CD4-positive, alpha-beta memory T cell (primary cell): ENCODE results near the gene IGFN1. TPM values are rescaled to one million over a fixed set of nuclear protein-coding genes. Genes with fewer than 3 reads are reported as not detected.

Experiments
- CTCF ChIA-PET: fragments of 350-600 bp; sonication (Branson Sonifier 250); formaldehyde crosslinking; loops from one replicate; lab custom pipeline; 2021; ENCODE audit warnings: inconsistent platforms; ENCODE audit not compliant: partially characterized antibody; lab: Charles Lee
- POLR2A ChIA-PET: fragments of 350-600 bp; sonication (Branson Sonifier 250); formaldehyde crosslinking; loops from one replicate; lab custom pipeline; 2021; ENCODE audit not compliant: partially characterized antibody; lab: Charles Lee
- DNase-seq, 5 donors: peaks; one replicate each; pipeline versions ENCODE4 v3.0.0 to v3.0.0-alpha.2; 2020 to 2022; ENCODE audit warnings: mixed read lengths in 1 of 5
- H3K27ac ChIP-seq: one replicate; pipeline ENCODE4 v1.7.0; 2013; ENCODE audit warnings: low read depth, low read length
- H3K27me3 ChIP-seq: 2 replicates; pipeline ENCODE4 v1.7.0; 2013; ENCODE audit warnings: mild to moderate bottlenecking, low read length, moderate library complexity; ENCODE audit not compliant: insufficient read depth
- H3K36me3 ChIP-seq: 2 replicates; pipeline ENCODE4 v1.7.0; 2013; ENCODE audit warnings: mild to moderate bottlenecking, low read length, moderate library complexity; ENCODE audit not compliant: insufficient read depth
- H3K4me1 ChIP-seq: 2 replicates; pipeline ENCODE4 v1.7.0; 2013; ENCODE audit warnings: mild to moderate bottlenecking, low read length, moderate library complexity; ENCODE audit not compliant: insufficient read depth
- H3K4me3 ChIP-seq, 2 donors: one replicate each; pipeline ENCODE4 v1.7.0; 2013; ENCODE audit warnings: low read length in 2 of 2, mild to moderate bottlenecking in 1 of 2
- H3K9me3 ChIP-seq, 2 donors: one replicate each; pipeline ENCODE4 v1.7.0; 2013; ENCODE audit warnings: low read length in 2 of 2, control low read depth in 1 of 2; ENCODE audit not compliant: control insufficient read depth in 1 of 2
- H3K27ac Mint-ChIP-seq, 7 donors: one replicate each; pipeline ENCODE4 v1.8.0; 2020 to 2021; ENCODE audit warnings: mixed read lengths in 7 of 7, mild to moderate bottlenecking in 6 of 7, inconsistent platforms in 3 of 7, moderate library complexity in 3 of 7
- H3K27me3 Mint-ChIP-seq, 2 donors: one replicate each; pipeline ENCODE4 v1.8.0; 2020 to 2021; ENCODE audit warnings: mixed read lengths in 2 of 2
- H3K36me3 Mint-ChIP-seq, 2 donors: one replicate each; pipeline ENCODE4 v1.8.0; 2020 to 2021; ENCODE audit warnings: mixed read lengths in 2 of 2, inconsistent platforms in 1 of 2, mild to moderate bottlenecking in 1 of 2
- H3K4me1 Mint-ChIP-seq, 4 donors: one replicate each; pipeline ENCODE4 v1.8.0; 2020 to 2021; ENCODE audit warnings: mixed read lengths in 4 of 4, mild to moderate bottlenecking in 1 of 4
- H3K4me3 Mint-ChIP-seq, 8 donors: one replicate each; pipeline ENCODE4 v1.8.0; 2020 to 2021; ENCODE audit warnings: mixed read lengths in 8 of 8, mild to moderate bottlenecking in 7 of 8, moderate library complexity in 6 of 8, inconsistent platforms in 3 of 8
- H3K9me3 Mint-ChIP-seq, 8 donors: one replicate each; pipeline ENCODE4 v1.8.0; 2020 to 2021; ENCODE audit warnings: mixed read lengths in 8 of 8, mild to moderate bottlenecking in 5 of 8, inconsistent platforms in 3 of 8, moderate library complexity in 1 of 8
- intact Hi-C: fragments of 100-400 bp; cut with micrococcal nuclease; formaldehyde crosslinking; loops from one replicate; pipeline ENCODE4 v1.15.1; 2023
- polyA plus RNA-seq, 2 donors: library from polyadenylated mRNA; unstranded; fragments of 300-500 nt; fragmentation: Illumina TruSeq; gene quantifications; one replicate each; pipeline ENCODE4 v1.2.3, GENCODE V29; 2021
- total RNA-seq, 2 experiments: library from RNA; stranded (reverse); gene quantifications; one replicate each; pipeline ENCODE4 v1.2.3, GENCODE V29; 2021

Gene IGFN1
- total and polyA plus RNA-seq, 4 experiments from 2014 or later = not detected

GRCh38 chr1:201153474-201154388 is 36.9 kb upstream of the IGFN1 start:
- H3K27me3 Mint-ChIP-seq = peaks cover 6 to 15% of the 10 kb centered on the region in 2 donors
- ChIA-PET POLR2A (interaction anchor here (1.0 to 1.6 kb wide), 4 partner anchors 18 to 134 kb away, joined by 4 to 8 read pairs (median 6); partner anchors contain the start of gene KIF21B), CTCF (interaction anchor here (0.7 to 2.6 kb wide), 6 partner anchors 17 to 134 kb away, joined by 3 to 11 read pairs (median 4); no protein-coding TSS in a partner anchor)
- peak overlapping the region; percentile 88 to 96 (median 92) for H3K4me3 Mint-ChIP-seq
- H3K27ac Mint-ChIP-seq = peak overlapping the region; percentile 89 to 94 (median 94)
- no peaks in the 10 kb centered on the region for H3K9me3 Mint-ChIP-seq
- no peak for DNase-seq
- H3K9me3 ChIP-seq = no peaks in the 10 kb centered on the region
- peaks cover 21% of the 10 kb centered on the region for H3K4me1 ChIP-seq
- H3K36me3 Mint-ChIP-seq = peaks cover 9 to 24% of the 10 kb centered on the region in 2 donors
- peaks cover 18 to 33% (median 22%) of the 10 kb centered on the region in 4 donors for H3K4me1 Mint-ChIP-seq
- peak overlapping the region; percentile 64 to 73 for H3K4me3 ChIP-seq
- intact Hi-C loops = loop anchor here (1.0 to 5.0 kb wide), 3 partner anchors 17 to 131 kb away; partner anchors contain the start of gene KIF21B
- no peaks in the 10 kb centered on the region for H3K36me3 ChIP-seq
- no peaks in the 10 kb centered on the region for H3K27me3 ChIP-seq
- H3K27ac ChIP-seq = peak overlapping the region; percentile 48

- Mint-ChIP-seq H3K36me3 (peaks cover 9 to 16% of the 10 kb centered on the region in 2 donors), H3K27me3 (peaks cover 6 to 18% of the 10 kb centered on the region in 2 donors), H3K4me1 (peaks cover 18 to 33% (median 22%) of the 10 kb centered on the region in 4 donors), H3K9me3 (no peaks in the 10 kb centered on the region), H3K27ac (peak within 1 kb of the TSS; percentile 89 to 94 (median 94)), H3K4me3 (peak within 1 kb of the TSS; percentile 88 to 96 (median 92))
- Histone ChIP-seq H3K36me3 (no peaks in the 10 kb centered on the region), H3K4me3 (peak within 1 kb of the TSS; percentile 64 to 73), H3K9me3 (no peaks in the 10 kb centered on the region), H3K4me1 (peaks cover 21% of the 10 kb centered on the region), H3K27ac (peak within 1 kb of the TSS; percentile 48), H3K27me3 (no peaks in the 10 kb centered on the region)
- ChIA-PET CTCF (interaction anchor here (0.7 to 2.6 kb wide), 6 partner anchors 16 to 135 kb away, joined by 3 to 11 read pairs (median 4); no protein-coding TSS in a partner anchor), POLR2A (interaction anchor here (1.0 to 1.6 kb wide), 4 partner anchors 17 to 135 kb away, joined by 4 to 8 read pairs (median 6); partner anchors contain the start of gene KIF21B)
- intact Hi-C loops = loop anchor here (1.0 to 5.0 kb wide), 3 partner anchors 16 to 132 kb away; partner anchors contain the start of gene KIF21B
- peak; percentile 95 to 98 (median 96) for DNase-seq
Measured at GRCh38 chr1:201154389-201155165, 36.0 kb upstream of the IGFN1 start, which contains the start of gene TMEM9. TSS of gene TMEM9 (minus strand) at chr1:201154474. CDS start at chr1:201153923, 551 bp downstream.

GRCh38 chr1:201155354-201155753 is 35.3 kb upstream of the IGFN1 start:
- Mint-ChIP-seq H3K36me3 (peaks cover 9 to 14% of the 10 kb centered on the region in 2 donors), H3K4me3 (peak overlapping the region in 5 of 8 donors; percentile 8 to 93 (median 24)), H3K27me3 (peaks cover 6 to 19% of the 10 kb centered on the region in 2 donors), H3K9me3 (no peaks in the 10 kb centered on the region), H3K4me1 (peaks cover 18 to 33% (median 22%) of the 10 kb centered on the region in 4 donors), H3K27ac (peak overlapping the region in 1 of 7 donors; percentile 9)
- Histone ChIP-seq H3K27me3 (no peaks in the 10 kb centered on the region), H3K36me3 (no peaks in the 10 kb centered on the region), H3K4me3 (no peak overlapping the region), H3K4me1 (peaks cover 21% of the 10 kb centered on the region), H3K27ac (no peak overlapping the region), H3K9me3 (no peaks in the 10 kb centered on the region)
- intact Hi-C loops = no loop called here
- CTCF ChIA-PET = interaction anchor here (1.2 to 2.6 kb wide), 2 partner anchors 37 to 41 kb away, joined by 4 to 11 read pairs; no protein-coding TSS in a partner anchor
- no peak for DNase-seq
- POLR2A ChIA-PET = no interaction called here

GRCh38 chr1:201156346-201156745 is 34.3 kb upstream of the IGFN1 start:
- Mint-ChIP-seq H3K4me3 (peak overlapping the region in 2 of 8 donors; percentile 2 to 9), H3K4me1 (peaks cover 15 to 33% (median 20%) of the 10 kb centered on the region in 4 donors), H3K9me3 (no peaks in the 10 kb centered on the region), H3K27me3 (peaks cover 10 to 23% of the 10 kb centered on the region in 2 donors), H3K27ac (no peak overlapping the region), H3K36me3 (peaks cover 2 to 7% of the 10 kb centered on the region in 2 donors)
- DNase-seq = no peak
- H3K9me3 ChIP-seq = no peaks in the 10 kb centered on the region
- H3K36me3 ChIP-seq = no peaks in the 10 kb centered on the region
- H3K4me3 ChIP-seq = no peak overlapping the region
- intact Hi-C loops = no loop called here
- H3K4me1 ChIP-seq = peaks cover 21% of the 10 kb centered on the region
- ChIA-PET POLR2A (interaction anchor here (0.7 kb wide), 1 partner anchor 13 kb away, joined by 3 read pairs; no protein-coding TSS in a partner anchor), CTCF (interaction anchor here (2.6 kb wide), 1 partner anchor 42 kb away, joined by 11 read pairs; no protein-coding TSS in a partner anchor)
- no peaks in the 10 kb centered on the region for H3K27me3 ChIP-seq
- H3K27ac ChIP-seq = no peak overlapping the region

- Mint-ChIP-seq H3K9me3 (no peaks in the 10 kb centered on the region), H3K27me3 (peaks cover 10 to 24% of the 10 kb centered on the region in 2 donors), H3K36me3 (peaks cover 0 to 4% of the 10 kb centered on the region in 2 donors), H3K4me3 (peak overlapping the region in 2 of 8 donors; percentile 2 to 9), H3K27ac (no peak overlapping the region), H3K4me1 (peaks cover 14 to 33% (median 20%) of the 10 kb centered on the region in 4 donors)
- DNase-seq = no peak
- Histone ChIP-seq H3K9me3 (no peaks in the 10 kb centered on the region), H3K27ac (no peak overlapping the region), H3K4me3 (no peak overlapping the region), H3K4me1 (peaks cover 21% of the 10 kb centered on the region), H3K36me3 (no peaks in the 10 kb centered on the region), H3K27me3 (no peaks in the 10 kb centered on the region)
- intact Hi-C loops = no loop called here
- POLR2A ChIA-PET = interaction anchor here (0.7 kb wide), 1 partner anchor 13 kb away, joined by 3 read pairs; no protein-coding TSS in a partner anchor
- CTCF ChIA-PET = no interaction called here
Measured at GRCh38 chr1:201156819-201157218, 33.8 kb upstream of the IGFN1 start.

- DNase-seq = no peak
- H3K9me3 ChIP-seq = no peaks in the 10 kb centered on the region
- H3K27ac Mint-ChIP-seq = no peak overlapping the region
- CTCF ChIA-PET = interaction anchor here (0.5 to 2.2 kb wide), 2 partner anchors 12 to 39 kb away, joined by 3 to 9 read pairs; no protein-coding TSS in a partner anchor
- POLR2A ChIA-PET = interaction anchor here (0.8 kb wide), 1 partner anchor 13 kb away, joined by 3 read pairs; no protein-coding TSS in a partner anchor
- no peaks in the 10 kb centered on the region for H3K36me3 ChIP-seq
- intact Hi-C loops = no loop called here
- peaks cover 11 to 26% (median 15%) of the 10 kb centered on the region in 4 donors for H3K4me1 Mint-ChIP-seq
- H3K4me1 ChIP-seq = peaks cover 16% of the 10 kb centered on the region
- peaks cover 0 to 2% (median 0%) of the 10 kb centered on the region in 8 donors for H3K9me3 Mint-ChIP-seq
- peaks cover 10 to 24% of the 10 kb centered on the region in 2 donors for H3K27me3 Mint-ChIP-seq
- peak overlapping the region in 1 of 8 donors; percentile 10 for H3K4me3 Mint-ChIP-seq
- H3K4me3 ChIP-seq = no peak overlapping the region
- peaks cover 0 to 4% of the 10 kb centered on the region in 2 donors for H3K36me3 Mint-ChIP-seq
- no peak overlapping the region for H3K27ac ChIP-seq
- H3K27me3 ChIP-seq = no peaks in the 10 kb centered on the region
Measured at GRCh38 chr1:201157949-201158348, 32.7 kb upstream of the IGFN1 start.
